ENCODE data around the gene NCKAP1.

NCKAP1 gene

DNA sequence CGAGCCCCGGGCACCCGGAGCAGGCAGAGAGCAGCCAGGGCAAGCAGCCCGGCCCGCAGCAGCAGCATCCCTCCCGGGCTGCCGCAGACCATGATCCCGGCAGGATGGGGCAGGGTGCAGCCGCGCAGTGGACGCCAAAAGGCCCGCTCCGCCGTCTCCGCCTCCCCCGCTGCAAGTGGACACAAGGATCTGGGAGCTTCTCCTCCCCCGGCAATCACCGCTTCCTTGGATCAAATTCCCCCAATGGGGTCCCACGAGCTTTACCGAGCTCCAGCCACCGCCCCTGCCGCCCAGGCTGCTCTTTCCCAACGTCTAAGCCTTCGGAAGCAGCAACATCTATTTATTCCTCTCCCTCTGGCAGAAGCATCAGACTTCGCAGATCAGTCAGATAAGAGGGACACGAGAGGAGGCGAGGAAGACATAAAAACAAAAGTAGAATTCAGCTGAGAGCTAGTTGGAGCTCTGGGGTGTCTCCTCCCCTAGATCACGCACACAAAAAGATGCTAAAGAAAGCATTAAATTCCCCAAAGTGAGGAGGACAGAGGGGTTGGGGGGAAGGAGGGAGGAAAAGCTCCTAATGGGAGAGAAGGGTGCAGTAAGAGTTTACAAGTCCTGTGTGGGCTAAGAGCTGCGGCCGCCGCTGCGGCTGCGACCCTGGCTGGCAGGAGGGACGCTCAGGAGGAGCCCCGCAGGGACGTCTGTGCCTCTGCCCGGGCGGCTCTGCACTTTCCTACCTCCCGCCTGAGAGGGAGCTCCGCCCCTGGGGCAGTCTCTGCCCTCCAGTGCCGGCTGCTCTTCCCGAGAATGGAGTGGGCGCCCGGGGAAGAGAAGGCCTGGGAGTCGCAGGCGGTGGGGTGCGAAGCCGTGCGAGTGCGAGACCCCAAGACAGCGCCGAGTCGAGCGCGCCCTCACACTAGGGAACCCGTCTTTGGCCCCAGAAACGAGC lies 171.5 kb downstream of the NCKAP1 start, which contains the start of gene FRZB:
Gene FRZB (minus strand): TSS at position 177 of the 946 bp plus-strand sequence. CDS start 85 bp downstream, at position 92.
- no peak for DNase-seq

DNA sequence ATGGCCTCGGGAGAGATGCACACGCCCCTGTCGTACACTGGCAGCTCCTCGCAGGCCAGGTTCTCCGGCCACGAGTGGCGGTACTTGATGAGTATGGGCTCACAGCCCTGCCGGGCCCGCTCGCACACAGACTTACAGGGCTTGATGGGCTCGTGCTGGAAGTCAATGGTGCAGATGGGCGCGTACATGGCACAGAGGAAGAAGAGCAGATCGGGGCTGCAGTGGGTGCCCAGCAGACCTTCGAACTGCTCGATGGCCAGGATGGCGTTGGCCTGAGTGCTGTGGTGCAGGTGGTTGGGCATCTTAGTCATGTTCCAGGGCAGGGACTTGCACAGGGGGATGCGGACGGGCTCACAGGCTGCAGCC lies 172.2 kb downstream of the NCKAP1 start:
- no peak for DNase-seq

DNA sequence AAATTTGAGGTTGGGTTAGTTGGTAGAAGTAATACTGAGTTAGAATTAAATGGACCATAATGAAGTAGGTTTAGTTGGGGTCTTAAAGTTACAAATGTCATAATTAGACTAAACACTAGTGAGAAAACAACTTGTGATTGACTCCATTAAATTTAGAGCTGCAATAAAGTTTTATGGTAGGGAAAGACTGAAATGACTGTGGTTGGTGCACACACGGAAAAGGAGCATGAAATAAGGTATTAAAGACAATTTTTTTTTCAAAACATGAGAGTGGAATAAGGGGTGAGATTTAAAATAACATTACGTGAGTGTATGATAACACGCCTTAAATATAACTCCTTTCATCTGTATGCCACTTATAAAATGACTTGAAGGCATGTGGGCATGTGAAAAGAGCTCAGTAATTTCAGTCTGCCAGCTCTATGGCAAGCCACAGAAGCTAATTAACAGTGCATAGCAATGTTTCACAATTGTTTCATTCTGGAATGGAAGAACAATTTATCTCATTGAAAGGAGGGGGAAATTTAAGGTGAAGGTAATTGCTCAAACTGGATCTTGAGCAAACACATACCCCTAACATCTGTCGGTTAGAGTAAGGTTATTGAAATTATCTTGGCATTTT lies 173.2 kb downstream of the NCKAP1 start:
- no peak for DNase-seq

DNA sequence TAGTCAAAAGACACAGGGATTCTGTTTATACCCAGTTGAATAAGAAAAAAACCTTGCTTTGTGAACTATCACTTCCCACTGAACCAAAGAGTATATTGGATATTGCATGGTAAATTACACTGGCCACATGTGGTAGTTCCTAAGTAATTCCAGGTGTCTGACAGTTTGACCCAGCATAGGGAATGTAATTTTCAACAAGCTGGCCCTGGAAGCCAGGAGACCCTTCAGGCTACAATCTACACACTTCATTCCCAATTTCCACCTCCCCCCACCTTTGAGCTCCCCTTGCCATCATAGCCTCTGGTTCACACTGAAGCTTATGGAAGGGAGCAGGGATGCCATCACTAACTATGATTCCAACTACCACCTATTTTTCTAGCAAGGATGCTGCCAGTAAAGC lies 174.6 kb downstream of the NCKAP1 start:
- DNase-seq: no peak

DNA sequence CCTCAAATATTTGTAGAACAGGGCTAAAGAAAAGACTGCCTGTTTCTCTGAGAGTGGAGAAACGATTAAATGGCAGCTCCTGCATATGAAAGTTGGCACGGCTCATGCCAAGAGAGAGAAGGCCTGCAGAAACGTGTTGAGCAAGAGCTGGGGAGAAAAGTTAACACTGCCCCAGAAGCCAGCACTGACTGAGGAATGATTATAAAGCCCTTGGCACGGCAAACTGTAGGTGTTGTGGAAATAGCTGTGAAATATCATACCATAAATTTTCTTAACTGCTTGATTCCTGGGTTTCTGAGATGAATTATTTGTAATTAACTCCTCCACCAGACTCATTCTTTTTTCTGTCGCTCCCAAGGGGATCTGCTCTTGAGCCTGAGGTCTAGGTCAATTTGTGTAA lies 176.2 kb downstream of the NCKAP1 start:
- no peak for DNase-seq

DNA sequence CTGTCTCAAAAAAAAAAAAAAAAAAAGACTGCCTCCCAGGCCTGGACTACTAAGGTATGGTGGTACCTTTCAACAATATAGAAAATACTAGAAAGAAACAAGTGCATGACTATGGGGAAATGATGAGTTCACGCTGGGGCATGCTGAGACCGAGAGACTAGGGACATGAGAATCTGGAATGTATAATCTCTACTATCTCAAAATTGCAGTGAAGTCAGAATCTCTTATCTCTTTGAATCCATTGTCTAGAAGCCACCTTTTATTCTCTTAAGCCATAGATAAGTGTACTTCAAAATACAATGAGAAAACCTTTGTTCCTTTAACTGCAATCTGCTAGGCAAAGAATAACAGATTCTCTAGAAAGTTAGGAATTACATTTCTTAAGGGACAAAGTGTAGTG lies 177.4 kb downstream of the NCKAP1 start:
- no peak for DNase-seq
